Measurements from ENCODE around the gene HDLBP.

DNA sequence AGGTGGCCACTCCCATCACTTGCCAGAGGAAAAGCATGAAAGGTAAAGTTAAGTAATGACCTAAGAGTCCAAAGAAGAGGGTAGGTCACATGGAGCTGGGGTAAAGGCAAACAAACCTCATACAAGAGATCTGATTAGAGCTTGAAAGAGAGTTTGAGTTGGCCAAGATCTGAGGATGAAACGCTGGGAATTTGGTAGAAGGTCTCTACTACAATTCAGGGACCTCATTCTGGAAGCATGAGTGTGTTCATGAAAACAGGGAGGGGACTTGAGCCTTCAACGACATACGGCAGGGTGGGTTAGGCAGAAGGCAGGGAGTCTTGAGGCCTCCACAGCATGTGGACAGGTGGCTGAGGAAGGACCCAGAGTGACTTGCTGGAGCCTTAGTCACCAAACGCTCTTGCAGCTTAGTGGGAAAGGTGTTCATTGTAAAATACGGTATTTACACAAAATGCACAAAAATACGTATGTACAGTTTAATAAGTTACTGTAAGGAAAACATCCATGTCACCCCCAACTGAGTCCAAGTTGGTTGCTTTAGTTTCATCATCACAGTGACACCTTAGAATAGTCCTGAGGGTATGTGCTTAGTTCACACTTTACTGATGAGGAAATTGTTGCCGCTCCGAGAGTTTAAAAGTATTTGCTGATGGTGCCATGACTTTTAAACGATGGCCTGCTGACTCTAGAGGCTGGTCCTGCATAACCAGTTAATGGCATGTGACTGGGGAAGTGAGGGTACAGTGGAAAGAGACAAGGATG is 35.6 kb upstream of the HDLBP start:
- TF ChIP-seq POLR2A (IDR thresholded peaks at IDR 0.05; ENCODE audit: extremely low read depth, insufficient read length) = no peak
- TF ChIP-seq, protein P1, sequence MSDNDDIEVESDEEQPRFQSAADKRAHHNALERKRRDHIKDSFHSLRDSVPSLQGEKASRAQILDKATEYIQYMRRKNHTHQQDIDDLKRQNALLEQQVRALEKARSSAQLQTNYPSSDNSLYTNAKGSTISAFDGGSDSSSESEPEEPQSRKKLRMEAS (IDR thresholded peaks at IDR 0.05; ENCODE audit: low read depth, low read length) = no peak

All from NB4 (cell line).